Smooth muscle cell (in vitro differentiated cells): ENCODE measurements around the gene PABPC1L. TPM values are rescaled to one million over a fixed set of nuclear protein-coding genes. Genes with fewer than 3 reads are reported as not detected.

Experiments used
- DNase-seq: peaks from one replicate; lab custom pipeline; 2025; ENCODE audit not compliant: unreplicated experiment; lab: John Stamatoyannopoulos, UW
- H2AFZ ChIP-seq: fragments of 200-600 bp; sonication (generic); 2 replicates; pipeline ENCODE4 v1.6.0; 2016; ENCODE audit warnings: antibody characterized with exemption, low read depth, mild to moderate bottlenecking
- H3F3A ChIP-seq: fragments of 200-600 bp; sonication (generic); 2 replicates; pipeline ENCODE4 v1.6.0; 2017; ENCODE audit warnings: antibody characterized with exemption, low read depth
- H3K27ac ChIP-seq: fragments of 200-600 bp; sonication (generic); 2 replicates; pipeline ENCODE4 v1.5.1; 2016; ENCODE audit warnings: low read depth, mild to moderate bottlenecking
- H3K27me3 ChIP-seq: fragments of 200-600 bp; sonication (generic); 2 replicates; pipeline ENCODE4 v1.6.1; 2016; ENCODE audit warnings: low read depth, mild to moderate bottlenecking
- H3K36me3 ChIP-seq: fragments of 200-600 bp; sonication (generic); 2 replicates; pipeline ENCODE4 v1.5.1; 2016; ENCODE audit warnings: low read depth
- H3K4me1 ChIP-seq: fragments of 200-600 bp; sonication (generic); 2 replicates; pipeline ENCODE4 v1.5.1; 2016; ENCODE audit warnings: low read depth
- H3K4me2 ChIP-seq: fragments of 200-600 bp; sonication (generic); 2 replicates; pipeline ENCODE4 v1.6.0; 2016; ENCODE audit warnings: mild to moderate bottlenecking
- H3K4me3 ChIP-seq: fragments of 200-600 bp; sonication (generic); 2 replicates; pipeline ENCODE4 v1.5.1; 2016; ENCODE audit warnings: mild to moderate bottlenecking
- H3K79me2 ChIP-seq: fragments of 200-600 bp; sonication (generic); 2 replicates; pipeline ENCODE4 v1.6.0; 2016; ENCODE audit warnings: low read depth, mild to moderate bottlenecking
- H3K9ac ChIP-seq: fragments of 200-600 bp; sonication (generic); 2 replicates; pipeline ENCODE4 v1.6.0; 2016; ENCODE audit warnings: low read depth
- H3K9me3 ChIP-seq: fragments of 200-600 bp; sonication (generic); replicated peaks from 2 replicates; pipeline ENCODE4 v1.5.1; 2016; ENCODE audit warnings: low read depth
- H4K20me1 ChIP-seq: fragments of 200-600 bp; sonication (generic); 2 replicates; pipeline ENCODE4 v1.6.0; 2016; ENCODE audit warnings: low read depth
- WGBS: methylation state at CpG from one replicate; pipeline ENCODE4 v1.1.7; 2016; ENCODE audit warnings: low lambda C conversion rate; 5-methylcytosine and 5-hydroxymethylcytosine counted together
- polyA plus RNA-seq: library from polyadenylated mRNA; unstranded; fragments of >200 nt; fragmentation: Nextera tagmentation; extraction: Ambion mirVana; gene quantifications from 2 replicates; pipeline ENCODE4 v1.2.1, GENCODE V29; 2016
- total RNA-seq: library from RNA; depleted of rRNA; stranded (reverse); fragments of >200 nt; gene quantifications from 2 replicates; pipeline ENCODE4 v1.2.3, GENCODE V29; 2014
- TF ChIP-seq, protein P1 (sequence below): fragments of 200-600 bp; sonication (generic); IDR thresholded peaks from 2 replicates; pipeline ENCODE4 v1.5.1; 2017; ENCODE audit warnings: borderline replicate concordance, mild to moderate bottlenecking, antibody characterized with exemption; ENCODE audit not compliant: insufficient read depth, poor library complexity, severe bottlenecking

PABPC1L gene
- total and polyA plus RNA-seq, 2 experiments from 2014 or later: 8.9 to 12.3 TPM

DNA sequence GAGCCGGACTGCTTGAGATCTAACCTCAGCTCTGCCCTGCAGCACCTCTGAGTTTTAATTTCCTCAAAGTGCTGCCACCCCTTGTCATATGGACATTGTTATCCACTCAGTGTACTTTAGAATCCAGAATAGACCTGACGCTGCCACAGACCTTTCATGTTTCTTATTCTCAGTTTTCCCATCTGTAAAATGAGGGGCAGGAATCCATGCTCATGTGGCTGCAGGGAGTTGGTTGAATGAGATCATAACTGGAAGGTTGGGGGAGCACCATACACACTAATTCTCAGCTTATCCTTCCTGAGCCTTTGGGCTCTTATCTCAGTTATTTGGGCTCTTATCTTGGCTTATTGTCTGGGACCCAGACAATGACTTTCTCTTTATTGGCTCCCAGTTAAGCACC is 2.3 kb downstream of the PABPC1L start:
- no peak for DNase-seq
- no peaks in the 10 kb centered on the region for H4K20me1 ChIP-seq
- no peaks in the 10 kb centered on the region for H3K79me2 ChIP-seq
- 98% methylated on average over 2 of the region's 2 CpGs for WGBS
- TF ChIP-seq, protein P1, sequence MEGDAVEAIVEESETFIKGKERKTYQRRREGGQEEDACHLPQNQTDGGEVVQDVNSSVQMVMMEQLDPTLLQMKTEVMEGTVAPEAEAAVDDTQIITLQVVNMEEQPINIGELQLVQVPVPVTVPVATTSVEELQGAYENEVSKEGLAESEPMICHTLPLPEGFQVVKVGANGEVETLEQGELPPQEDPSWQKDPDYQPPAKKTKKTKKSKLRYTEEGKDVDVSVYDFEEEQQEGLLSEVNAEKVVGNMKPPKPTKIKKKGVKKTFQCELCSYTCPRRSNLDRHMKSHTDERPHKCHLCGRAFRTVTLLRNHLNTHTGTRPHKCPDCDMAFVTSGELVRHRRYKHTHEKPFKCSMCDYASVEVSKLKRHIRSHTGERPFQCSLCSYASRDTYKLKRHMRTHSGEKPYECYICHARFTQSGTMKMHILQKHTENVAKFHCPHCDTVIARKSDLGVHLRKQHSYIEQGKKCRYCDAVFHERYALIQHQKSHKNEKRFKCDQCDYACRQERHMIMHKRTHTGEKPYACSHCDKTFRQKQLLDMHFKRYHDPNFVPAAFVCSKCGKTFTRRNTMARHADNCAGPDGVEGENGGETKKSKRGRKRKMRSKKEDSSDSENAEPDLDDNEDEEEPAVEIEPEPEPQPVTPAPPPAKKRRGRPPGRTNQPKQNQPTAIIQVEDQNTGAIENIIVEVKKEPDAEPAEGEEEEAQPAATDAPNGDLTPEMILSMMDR: no peak
- H3K27ac ChIP-seq: no peak overlapping the region
- H3K4me2 ChIP-seq: no peak overlapping the region
- no peak overlapping the region for H3K9ac ChIP-seq
- H3K4me3 ChIP-seq: no peak overlapping the region
- no peak overlapping the region for H2AFZ ChIP-seq
- H3F3A ChIP-seq: peaks cover 15% of the 10 kb centered on the region
- no peaks in the 10 kb centered on the region for H3K9me3 ChIP-seq
- H3K36me3 ChIP-seq: peaks cover 7% of the 10 kb centered on the region
- H3K27me3 ChIP-seq: no peaks in the 10 kb centered on the region
- H3K4me1 ChIP-seq: peaks cover 9% of the 10 kb centered on the region

DNA sequence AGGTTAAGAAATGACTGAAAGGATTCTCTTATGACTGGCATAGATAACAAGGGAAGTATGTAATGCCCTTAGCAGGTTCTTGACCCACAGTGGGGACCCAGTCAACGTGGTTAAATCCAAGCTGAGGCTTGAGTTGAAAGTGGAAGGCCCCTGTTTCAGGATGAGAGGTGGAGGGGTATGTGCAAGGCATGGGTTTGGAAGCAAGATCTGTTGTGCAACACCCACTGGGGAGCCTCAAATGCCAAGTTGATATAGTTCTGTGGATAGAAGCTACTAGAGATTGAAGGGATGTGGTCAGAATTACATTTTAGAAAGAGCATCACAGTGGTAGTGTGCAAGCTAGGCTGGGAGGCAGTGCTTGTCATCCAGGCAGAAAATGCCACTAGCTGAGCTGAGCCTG is 5.1 kb downstream of the PABPC1L start:
- TF ChIP-seq, protein P1: no peak
- H3K4me3 ChIP-seq: no peak overlapping the region
- WGBS: 89% methylated on average over 1 of the region's 1 CpG
- H3K9me3 ChIP-seq: no peaks in the 10 kb centered on the region
- H3K27ac ChIP-seq: no peak overlapping the region
- no peaks in the 10 kb centered on the region for H3K27me3 ChIP-seq
- no peaks in the 10 kb centered on the region for H4K20me1 ChIP-seq
- H2AFZ ChIP-seq: no peak overlapping the region
- H3K9ac ChIP-seq: no peak overlapping the region
- no peak overlapping the region for H3K4me2 ChIP-seq
- H3K79me2 ChIP-seq: no peaks in the 10 kb centered on the region
- peaks cover 9% of the 10 kb centered on the region for H3K4me1 ChIP-seq
- H3K36me3 ChIP-seq: peaks cover 7% of the 10 kb centered on the region
- DNase-seq: no peak
- H3F3A ChIP-seq: no peaks in the 10 kb centered on the region

DNA sequence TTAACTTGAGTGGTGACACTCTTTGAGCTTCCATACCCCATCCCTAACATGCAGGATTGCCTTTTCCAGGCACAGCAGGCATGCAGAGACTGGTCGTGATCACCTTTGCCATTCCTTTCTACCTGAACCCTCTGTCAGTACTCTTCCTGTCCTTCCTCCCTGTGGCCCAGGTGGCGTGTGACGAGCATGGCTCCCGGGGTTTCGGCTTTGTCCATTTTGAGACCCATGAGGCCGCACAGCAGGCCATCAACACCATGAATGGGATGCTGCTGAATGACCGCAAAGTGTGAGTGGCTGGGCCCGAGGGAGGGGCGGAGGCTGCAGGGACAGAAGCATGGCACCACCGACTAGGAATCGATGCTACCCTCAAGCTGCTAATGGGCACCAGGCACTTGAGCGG is 6.7 kb downstream of the PABPC1L start:
- no peaks in the 10 kb centered on the region for H3K9me3 ChIP-seq
- WGBS: 97% methylated on average over 12 of the region's 12 CpGs
- H2AFZ ChIP-seq: no peak overlapping the region
- H3K9ac ChIP-seq: no peak overlapping the region
- H3K36me3 ChIP-seq: peaks cover 7% of the 10 kb centered on the region
- no peaks in the 10 kb centered on the region for H4K20me1 ChIP-seq
- H3K27me3 ChIP-seq: no peaks in the 10 kb centered on the region
- H3K4me2 ChIP-seq: no peak overlapping the region
- H3K27ac ChIP-seq: no peak overlapping the region
- H3F3A ChIP-seq: no peaks in the 10 kb centered on the region
- H3K79me2 ChIP-seq: no peaks in the 10 kb centered on the region
- no peaks in the 10 kb centered on the region for H3K4me1 ChIP-seq
- H3K4me3 ChIP-seq: no peak overlapping the region
- no peak for DNase-seq
- TF ChIP-seq, protein P1: no peak

DNA sequence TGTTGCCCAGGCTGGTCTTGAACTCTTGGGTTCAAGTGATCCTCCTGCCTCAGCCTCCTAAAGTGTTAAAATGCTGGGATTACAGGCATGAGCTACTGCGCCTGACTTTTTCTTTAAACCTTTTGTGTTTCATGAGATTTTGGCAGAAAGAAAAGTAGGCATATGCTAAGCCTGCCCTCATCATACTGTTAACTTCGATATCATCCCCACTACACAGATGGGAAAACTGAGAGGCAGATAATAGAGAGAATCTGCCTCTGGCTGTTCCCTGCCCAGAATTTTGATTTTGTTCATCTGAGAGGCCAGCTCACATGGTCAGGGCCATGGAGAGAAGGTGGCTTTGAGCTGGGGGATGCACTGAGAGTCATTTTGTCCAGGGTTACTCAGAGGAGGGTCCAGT is 7.5 kb downstream of the PABPC1L start:
- H3K4me2 ChIP-seq: no peak overlapping the region
- H3K36me3 ChIP-seq: peaks cover 7% of the 10 kb centered on the region
- WGBS: 97% methylated on average over 2 of the region's 2 CpGs
- DNase-seq: no peak
- no peaks in the 10 kb centered on the region for H3F3A ChIP-seq
- no peaks in the 10 kb centered on the region for H3K9me3 ChIP-seq
- TF ChIP-seq, protein P1: no peak
- no peaks in the 10 kb centered on the region for H3K79me2 ChIP-seq
- H3K4me3 ChIP-seq: no peak overlapping the region
- no peaks in the 10 kb centered on the region for H3K4me1 ChIP-seq
- no peak overlapping the region for H3K27ac ChIP-seq
- H3K27me3 ChIP-seq: no peaks in the 10 kb centered on the region
- no peak overlapping the region for H3K9ac ChIP-seq
- H2AFZ ChIP-seq: no peak overlapping the region
- no peaks in the 10 kb centered on the region for H4K20me1 ChIP-seq
